Measurements from ENCODE around the gene ECI1. TPM values are rescaled to one million over a fixed set of nuclear protein-coding genes. Genes with fewer than 3 reads are reported as not detected.

Gene ECI1
- total RNA-seq, 1 experiment from 2014 or later = 157 TPM

DNA sequence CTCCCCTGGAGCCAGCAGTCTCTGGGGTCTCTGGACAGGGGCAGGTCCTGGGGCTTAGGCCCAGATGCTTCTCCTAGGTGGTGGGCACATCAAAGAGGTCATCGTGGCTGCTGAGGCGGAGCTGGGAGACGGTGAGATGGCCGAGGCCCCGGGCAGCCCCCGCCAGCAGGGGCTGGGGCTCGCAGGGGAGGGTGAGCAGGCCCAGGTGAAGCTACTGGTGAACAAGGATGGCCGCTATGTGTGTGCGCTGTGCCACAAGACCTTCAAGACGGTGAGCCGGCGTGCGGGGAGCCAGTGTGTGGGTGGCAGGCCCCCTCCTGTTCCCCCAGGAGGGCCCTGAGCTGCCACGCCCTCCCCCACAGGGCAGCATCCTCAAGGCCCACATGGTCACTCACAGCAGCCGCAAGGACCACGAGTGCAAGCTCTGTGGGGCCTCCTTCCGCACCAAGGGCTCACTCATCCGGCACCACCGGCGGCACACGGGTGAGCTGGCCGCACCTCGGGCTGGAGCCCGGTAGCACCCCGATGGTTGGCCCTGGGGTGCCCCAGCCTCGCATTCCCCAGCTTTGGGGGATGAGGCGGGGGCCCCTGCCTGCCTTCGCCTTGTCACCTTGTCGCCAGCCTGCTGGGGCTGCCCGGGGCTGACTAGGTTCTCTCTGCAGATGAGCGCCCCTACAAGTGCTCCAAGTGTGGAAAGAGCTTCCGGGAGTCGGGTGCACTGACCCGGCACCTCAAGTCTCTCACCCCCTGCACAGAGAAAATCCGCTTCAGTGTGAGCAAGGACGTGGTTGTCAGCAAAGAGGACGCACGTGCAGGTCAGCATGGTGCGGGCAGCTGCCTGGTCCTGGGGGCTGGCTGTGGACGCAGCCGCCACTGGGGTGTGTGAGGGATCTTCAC lies 19.0 kb downstream of the ECI1 start:
- TF ChIP-seq CTCF (IDR thresholded peaks at IDR 0.05; ENCODE audit: insufficient read depth in 1 of 2, low read depth in 1 of 2, low read length in 1 of 2, severe bottlenecking in 1 of 2, unreplicated experiment in 1 of 2) = no peak
- no TSS peak for BruUV-seq (replicated peaks)
- POLR2A ChIA-PET = no interaction called here
- Mint-ChIP-seq H3K27me3 (ENCODE audit: insufficient read depth, unreplicated experiment) (no peaks in the 10 kb centered on the region), H3K27ac (ENCODE audit: unreplicated experiment) (no peak overlapping the region), H3K9me3 (ENCODE audit: unreplicated experiment) (no peaks in the 10 kb centered on the region), H3K4me1 (ENCODE audit: low read depth, unreplicated experiment) (no peaks in the 10 kb centered on the region), H3K36me3 (ENCODE audit: insufficient read depth, unreplicated experiment) (peaks cover 30% of the 10 kb centered on the region), H3K4me3 (ENCODE audit: unreplicated experiment) (no peak overlapping the region)
- H3K9me3 ChIP-seq = no peaks in the 10 kb centered on the region
- no peaks in the 10 kb centered on the region; the same call in 1 of the 2 replicates for H3K36me3 ChIP-seq (ENCODE audit: control insufficient read depth, insufficient read depth, low read length)
- no peaks in the 10 kb centered on the region for H3K27me3 ChIP-seq (replicated peaks; ENCODE audit: control insufficient read depth, insufficient read depth, low read length)
- CTCF ChIA-PET = no interaction called here
- H3K4me3 ChIP-seq (ENCODE audit: low read depth, low read length) = no peak overlapping the region
- DNase-seq = no peak
- intact Hi-C loops (cut with micrococcal nuclease; ENCODE audit: unreplicated experiment) = no loop called here
- peaks cover 8% of the 10 kb centered on the region; the same call in 1 of the 2 replicates for H3K4me1 ChIP-seq

- intact Hi-C loops (cut with micrococcal nuclease; ENCODE audit: unreplicated experiment) = no loop called here
- H3K4me1 Mint-ChIP-seq (ENCODE audit: low read depth, unreplicated experiment) = no peaks in the 10 kb centered on the region
- BruUV-seq (replicated peaks) = no TSS peak
- H3K36me3 Mint-ChIP-seq (ENCODE audit: insufficient read depth, unreplicated experiment) = peaks cover 19% of the 10 kb centered on the region
- Histone ChIP-seq H3K4me3 (ENCODE audit: low read depth, low read length) (no peak overlapping the region), H3K36me3 (ENCODE audit: control insufficient read depth, insufficient read depth, low read length) (no peaks in the 10 kb centered on the region; the same call in 1 of the 2 replicates), H3K4me1 (peaks cover under 1% of the 10 kb centered on the region; the same call in 1 of the 2 replicates), H3K27me3 (replicated peaks; ENCODE audit: control insufficient read depth, insufficient read depth, low read length) (no peaks in the 10 kb centered on the region), H3K9me3 (no peaks in the 10 kb centered on the region)
- no peaks in the 10 kb centered on the region for H3K27me3 Mint-ChIP-seq (ENCODE audit: insufficient read depth, unreplicated experiment)
- no peak for DNase-seq
- H3K27ac Mint-ChIP-seq (ENCODE audit: unreplicated experiment) = no peak overlapping the region
- H3K4me3 Mint-ChIP-seq (ENCODE audit: unreplicated experiment) = no peak overlapping the region
- H3K9me3 Mint-ChIP-seq (ENCODE audit: unreplicated experiment) = no peaks in the 10 kb centered on the region
- TF ChIP-seq CTCF (IDR thresholded peaks at IDR 0.05; ENCODE audit: insufficient read depth in 1 of 2, low read depth in 1 of 2, low read length in 1 of 2, severe bottlenecking in 1 of 2, unreplicated experiment in 1 of 2) = no peak
- ChIA-PET CTCF (no interaction called here), POLR2A (no interaction called here)
These were observed 20.1 kb downstream of the ECI1 start for GRCh38 chr16:2231016-2231931.

- Mint-ChIP-seq H3K4me3 (ENCODE audit: unreplicated experiment) (no peak overlapping the region), H3K27me3 (ENCODE audit: insufficient read depth, unreplicated experiment) (no peaks in the 10 kb centered on the region), H3K4me1 (ENCODE audit: low read depth, unreplicated experiment) (no peaks in the 10 kb centered on the region), H3K9me3 (ENCODE audit: unreplicated experiment) (no peaks in the 10 kb centered on the region), H3K27ac (ENCODE audit: unreplicated experiment) (no peak overlapping the region), H3K36me3 (ENCODE audit: insufficient read depth, unreplicated experiment) (peaks cover 10% of the 10 kb centered on the region)
- Histone ChIP-seq H3K27me3 (replicated peaks; ENCODE audit: control insufficient read depth, insufficient read depth, low read length) (no peaks in the 10 kb centered on the region), H3K36me3 (ENCODE audit: control insufficient read depth, insufficient read depth, low read length) (no peaks in the 10 kb centered on the region; the same call in 1 of the 2 replicates), H3K4me3 (ENCODE audit: low read depth, low read length) (no peak overlapping the region), H3K9me3 (no peaks in the 10 kb centered on the region), H3K4me1 (no peaks in the 10 kb centered on the region)
- ChIA-PET CTCF (no interaction called here), POLR2A (no interaction called here)
- no peak for TF ChIP-seq CTCF (IDR thresholded peaks at IDR 0.05; ENCODE audit: insufficient read depth in 1 of 2, low read depth in 1 of 2, low read length in 1 of 2, severe bottlenecking in 1 of 2, unreplicated experiment in 1 of 2)
- no peak for DNase-seq
- BruUV-seq (replicated peaks) = no TSS peak
- intact Hi-C loops (cut with micrococcal nuclease; ENCODE audit: unreplicated experiment) = no loop called here
These were observed 21.0 kb downstream of the ECI1 start for GRCh38 chr16:2230376-2230775.
